GM19438 (cell line): ENCODE results near the gene UAP1.

Experiments
- ATAC-seq: cut with Tn5 transposase; IDR thresholded peaks from one replicate; pipeline ENCODE4 v1.9.1; 2021; ENCODE audit warnings: low read depth; ENCODE audit not compliant: unreplicated experiment

The UAP1 gene

GRCh38 chr1:162649583-162649982, 88.1 kb downstream of the UAP1 start:
- ATAC-seq: no peak
